CD4-positive, alpha-beta T cell treated with Interleukin-15 for 1 hour (primary cell): ENCODE data around the gene MGAT5B.

ENCODE experiments used
- DNase-seq: peaks from one replicate; pipeline ENCODE4 v3.0.0-alpha.2; 2020

The MGAT5B gene

DNA sequence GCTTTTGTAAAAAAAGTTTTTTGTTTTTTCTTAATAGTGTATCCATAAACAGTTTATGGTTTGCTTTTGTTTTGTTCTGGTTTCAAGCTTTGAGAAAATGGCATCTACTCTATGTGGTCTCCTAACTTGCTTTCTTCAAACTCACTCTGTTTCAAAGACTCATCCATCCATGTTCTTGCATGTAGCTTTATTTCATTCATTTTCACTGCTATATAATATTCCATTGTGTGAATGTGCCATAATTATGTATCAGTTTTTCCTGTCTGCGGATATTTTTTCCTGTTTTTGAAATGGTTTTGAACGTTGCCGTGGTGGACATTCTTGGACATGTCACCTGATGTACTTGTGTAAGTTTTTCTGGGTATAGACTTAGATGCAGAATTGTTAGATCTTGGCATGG lies 39.1 kb downstream of the MGAT5B start:
- DNase-seq, result no peak

GRCh38 chr17:76909971-76910760 lies 42.0 kb downstream of the MGAT5B start:
- no peak for DNase-seq

GRCh38 chr17:76911299-76912017 lies 43.3 kb downstream of the MGAT5B start:
- DNase-seq, result no peak

GRCh38 chr17:76912421-76913164 lies 44.4 kb downstream of the MGAT5B start:
- no peak for DNase-seq

DNA sequence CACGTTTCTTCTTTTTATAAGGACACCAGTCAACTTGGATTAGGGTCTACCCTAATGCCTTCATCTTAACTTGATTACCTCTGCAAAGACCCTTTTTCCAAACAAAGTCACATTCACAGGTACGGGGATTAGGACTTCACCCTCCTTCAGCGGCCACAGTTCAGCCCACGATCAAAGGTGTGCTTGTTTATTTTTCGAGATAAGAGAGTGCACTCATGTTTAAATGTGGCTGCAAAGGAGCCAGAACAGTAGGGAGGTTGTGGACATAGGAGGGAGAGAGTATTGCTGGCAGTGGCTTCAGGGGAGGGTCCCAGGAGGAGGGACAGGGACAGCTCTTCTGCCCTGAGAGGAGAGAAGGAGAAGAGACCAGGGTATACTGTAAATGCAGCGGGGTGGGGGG lies 46.7 kb downstream of the MGAT5B start:
- no peak for DNase-seq

DNA sequence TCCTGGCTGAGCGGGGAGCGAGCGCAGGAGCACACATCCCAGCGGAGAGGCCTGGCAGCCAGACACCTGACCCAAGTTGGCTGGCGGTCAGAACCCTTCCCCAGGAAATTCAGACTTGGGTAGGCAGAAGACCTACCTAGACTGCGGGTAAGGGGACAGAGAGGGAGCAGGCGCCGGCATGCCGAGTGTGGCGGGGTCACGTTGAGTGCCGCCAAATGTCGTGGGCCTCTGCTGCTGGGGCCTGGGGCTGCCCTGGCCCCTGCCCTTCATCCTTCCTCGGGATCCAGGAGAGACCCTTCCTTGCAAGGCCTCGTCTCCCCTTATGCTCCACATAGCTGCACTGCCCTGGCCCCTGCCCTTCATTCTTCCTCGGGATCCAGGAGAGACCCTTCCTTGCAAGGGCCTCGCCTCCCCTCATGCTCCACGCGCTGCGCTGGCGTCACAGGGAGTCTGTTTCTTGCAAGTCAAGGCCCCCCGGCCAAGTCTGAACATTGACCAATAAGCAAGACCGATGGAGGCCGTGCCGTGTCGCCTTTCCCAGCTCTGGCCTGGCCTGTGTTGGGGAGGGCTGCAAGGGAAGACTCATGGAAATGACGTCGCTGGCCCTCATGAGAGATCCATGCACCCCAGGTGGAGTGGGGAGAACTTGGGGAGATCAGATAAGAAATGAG lies 47.8 kb downstream of the MGAT5B start:
- DNase-seq, result no peak

DNA sequence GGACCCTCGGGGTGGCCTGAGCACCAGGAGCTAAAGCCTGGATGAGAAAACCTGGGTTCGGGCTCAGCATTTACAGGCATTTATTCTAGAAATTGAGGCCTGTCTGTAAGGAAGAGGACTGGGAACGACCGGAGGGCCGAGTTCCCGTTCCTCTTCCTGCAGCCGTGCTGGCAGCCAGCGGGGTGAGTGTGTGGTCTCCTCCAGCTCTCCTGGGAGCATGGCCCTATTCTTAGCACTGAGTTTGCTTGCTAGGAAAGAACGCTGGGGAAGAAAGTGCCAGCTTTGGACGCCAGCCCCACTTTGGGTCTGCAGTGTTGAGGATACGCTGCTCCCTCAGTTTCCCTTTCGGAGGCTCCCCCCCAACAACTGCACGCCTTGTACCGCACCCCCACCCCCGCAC lies 49.6 kb downstream of the MGAT5B start:
- DNase-seq, result no peak

GRCh38 chr17:76918811-76919210 lies 50.6 kb downstream of the MGAT5B start:
- DNase-seq, result no peak

- no peak for DNase-seq
Observed at GRCh38 chr17:76920364-76921139, 52.3 kb downstream of the MGAT5B start.

DNA sequence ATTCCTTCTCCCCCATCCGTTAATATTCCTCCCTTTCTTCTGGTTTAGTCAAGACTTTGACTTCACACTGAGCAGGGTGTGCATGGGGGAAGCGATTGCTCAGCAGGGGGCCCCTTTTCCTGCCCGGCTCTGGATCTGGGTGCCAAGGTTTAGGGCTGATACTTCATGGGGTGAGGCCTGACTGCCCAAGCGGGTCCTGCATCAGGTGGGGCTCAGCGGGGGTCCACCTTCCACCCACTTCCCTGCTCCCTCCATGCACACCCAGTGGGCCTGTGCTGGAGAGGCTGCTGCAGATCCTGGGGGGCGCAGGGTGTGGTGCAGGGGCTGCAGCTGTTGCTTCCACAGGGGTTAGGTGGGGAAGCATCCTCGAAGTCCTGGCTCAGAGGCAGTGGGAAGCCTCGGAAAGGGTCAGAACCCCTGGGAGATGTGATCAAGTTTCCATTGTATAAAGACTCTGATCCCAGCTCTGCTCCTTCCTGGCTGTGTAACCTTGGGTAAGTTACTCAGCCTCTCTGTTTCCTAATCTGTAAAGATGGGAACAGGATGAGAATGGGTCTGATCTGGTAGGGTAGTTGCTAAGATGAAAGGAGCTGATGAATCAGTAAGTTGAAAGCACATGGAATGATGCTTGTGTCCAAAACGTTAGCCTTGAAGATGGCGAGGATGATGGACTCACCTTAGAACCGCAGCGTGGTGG lies 53.3 kb downstream of the MGAT5B start:
- DNase-seq, result no peak

- DNase-seq, result no peak
Observed at GRCh38 chr17:76922084-76922483, 53.9 kb downstream of the MGAT5B start.

DNA sequence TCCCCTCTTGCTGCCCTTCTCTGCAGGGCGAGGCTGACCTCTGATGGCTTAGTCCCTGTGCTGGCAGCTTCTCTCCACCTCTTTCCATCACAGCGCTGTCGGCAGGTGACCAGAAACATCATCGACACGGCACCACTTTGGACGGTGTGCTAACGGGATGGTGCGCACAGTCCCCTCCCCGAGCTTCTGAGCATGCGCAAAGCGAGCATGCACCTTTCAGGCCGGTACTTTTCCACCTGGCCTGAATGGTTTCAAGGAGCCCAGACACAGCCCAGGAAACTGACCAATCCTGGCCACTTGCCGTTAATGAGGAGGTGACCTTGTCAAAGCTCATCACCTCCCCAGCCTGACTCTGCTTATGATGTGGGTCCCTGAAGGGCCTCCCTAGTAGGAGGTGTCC lies 54.8 kb downstream of the MGAT5B start:
- DNase-seq, result no peak

GRCh38 chr17:76923491-76923890 lies 55.3 kb downstream of the MGAT5B start:
- no peak for DNase-seq

DNA sequence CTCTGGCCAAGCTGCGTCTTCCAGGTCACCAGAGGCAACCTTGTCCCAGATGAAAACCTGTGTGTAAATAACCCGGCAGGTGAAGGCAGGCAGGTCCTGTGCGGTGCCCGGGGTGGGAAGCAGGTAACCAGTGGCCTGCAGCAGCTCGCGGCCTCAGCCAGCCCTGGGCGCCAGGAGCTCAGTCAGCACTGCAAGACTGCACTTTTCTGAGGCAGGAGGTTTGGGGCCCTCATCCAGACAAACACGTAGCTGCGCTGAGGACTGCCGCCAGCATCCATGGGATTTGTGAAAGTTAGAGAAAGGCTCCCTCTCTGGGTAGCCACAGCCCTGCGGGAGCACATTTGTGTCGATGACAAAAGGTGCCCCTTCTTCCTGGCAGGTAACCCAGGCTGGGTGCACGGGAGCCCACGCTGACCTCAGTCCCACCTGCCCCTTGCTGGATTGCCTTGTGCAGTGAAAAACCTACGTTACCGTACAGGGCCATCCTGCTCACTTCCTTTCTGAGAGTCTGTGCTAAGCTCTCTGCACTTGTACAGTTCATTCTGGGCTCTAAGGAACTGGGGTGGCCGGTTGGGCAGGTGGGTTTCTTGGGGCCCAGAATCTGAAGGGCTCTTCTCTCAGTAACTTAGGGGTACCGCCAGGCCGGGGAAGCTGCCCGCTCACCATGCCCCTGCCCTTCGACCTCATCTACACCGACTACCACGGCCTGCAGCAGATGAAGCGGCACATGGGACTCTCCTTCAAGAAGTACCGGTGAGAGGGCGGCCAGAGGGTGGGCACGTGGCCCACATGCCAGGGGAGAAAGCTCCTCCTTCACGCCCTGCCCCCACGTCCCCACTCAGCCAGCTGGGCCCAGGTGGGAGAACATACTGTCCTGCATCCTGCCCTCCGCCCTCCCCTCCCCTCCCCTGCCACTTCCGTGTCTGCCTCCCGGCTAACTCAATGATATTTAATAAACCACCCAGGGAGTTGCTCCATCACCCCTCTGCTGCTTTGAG lies 56.4 kb downstream of the MGAT5B start:
- DNase-seq, result no peak

- no peak for DNase-seq
Observed at GRCh38 chr17:76925441-76925891, 57.3 kb downstream of the MGAT5B start.

GRCh38 chr17:76926237-76926866 lies 58.1 kb downstream of the MGAT5B start:
- DNase-seq, result no peak

- no peak for DNase-seq
Observed at GRCh38 chr17:76927577-76927976, 59.4 kb downstream of the MGAT5B start.

- no peak for DNase-seq
Observed at GRCh38 chr17:76927982-76928381, 59.8 kb downstream of the MGAT5B start.

DNA sequence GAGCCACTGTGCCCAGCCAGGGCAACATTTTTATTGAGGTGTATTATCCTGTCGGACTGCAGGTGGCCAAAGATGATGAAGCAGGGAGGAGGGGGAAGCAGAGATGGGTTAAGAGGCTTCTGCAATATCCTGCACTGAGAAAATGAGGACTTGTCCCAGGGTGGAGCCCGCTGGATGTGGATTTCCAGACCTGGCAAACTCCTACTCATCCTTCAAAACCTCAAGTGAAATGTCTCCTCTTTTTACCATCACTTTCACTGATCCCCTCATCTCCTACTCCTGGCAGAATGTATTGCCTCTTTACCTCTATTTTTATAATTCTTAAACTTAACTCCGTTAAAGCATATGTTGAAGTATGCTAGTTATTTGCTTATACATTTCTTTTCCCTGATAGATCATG lies 60.9 kb downstream of the MGAT5B start:
- DNase-seq, result no peak

DNA sequence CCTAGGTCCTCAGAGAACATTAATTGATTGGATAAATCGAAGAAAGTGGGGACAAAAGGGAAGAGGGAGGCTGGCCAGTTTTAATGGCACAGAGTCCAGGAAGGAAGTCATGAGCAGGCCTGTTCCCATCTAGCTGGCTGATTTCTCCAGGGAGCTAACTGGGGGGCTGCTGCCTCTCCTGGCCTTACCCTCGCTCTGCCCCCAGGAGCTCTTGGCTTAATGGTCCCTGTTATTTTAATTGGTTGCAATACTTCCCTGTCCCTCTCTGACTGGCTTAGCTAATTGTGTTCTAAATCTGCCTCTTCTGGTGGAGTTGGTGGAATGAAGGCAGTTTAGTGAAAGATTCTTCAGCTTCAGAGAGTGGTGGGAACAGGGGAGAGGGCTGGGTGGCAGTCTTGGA lies 61.4 kb downstream of the MGAT5B start:
- no peak for DNase-seq
